Neural cell (in vitro differentiated cells): ENCODE data around the gene CDKN1B.

ENCODE experiments used
- MXI1 ChIP-seq: fragments of 450-650 bp; conservative IDR thresholded peaks from 2 replicates; pipeline ENCODE4 v1.6.1; 2014; ENCODE audit warnings: antibody characterized with exemption, mild to moderate bottlenecking; ENCODE audit not compliant: poor library complexity, severe bottlenecking
- SMC3 ChIP-seq: fragments of 450-650 bp; conservative IDR thresholded peaks from 2 replicates; pipeline ENCODE4 v1.6.1; 2014; ENCODE audit warnings: antibody characterized with exemption, mild to moderate bottlenecking, moderate library complexity; ENCODE audit not compliant: poor library complexity
- TF ChIP-seq, protein P1 (sequence below): fragments of 450-650 bp; IDR thresholded peaks from 2 replicates; pipeline ENCODE4 v1.5.1; 2014; ENCODE audit warnings: antibody characterized with exemption, mild to moderate bottlenecking, moderate library complexity; ENCODE audit not compliant: poor library complexity, severe bottlenecking

- TF ChIP-seq SMC3 (no peak), MXI1 (no peak)
- TF ChIP-seq, protein P1, sequence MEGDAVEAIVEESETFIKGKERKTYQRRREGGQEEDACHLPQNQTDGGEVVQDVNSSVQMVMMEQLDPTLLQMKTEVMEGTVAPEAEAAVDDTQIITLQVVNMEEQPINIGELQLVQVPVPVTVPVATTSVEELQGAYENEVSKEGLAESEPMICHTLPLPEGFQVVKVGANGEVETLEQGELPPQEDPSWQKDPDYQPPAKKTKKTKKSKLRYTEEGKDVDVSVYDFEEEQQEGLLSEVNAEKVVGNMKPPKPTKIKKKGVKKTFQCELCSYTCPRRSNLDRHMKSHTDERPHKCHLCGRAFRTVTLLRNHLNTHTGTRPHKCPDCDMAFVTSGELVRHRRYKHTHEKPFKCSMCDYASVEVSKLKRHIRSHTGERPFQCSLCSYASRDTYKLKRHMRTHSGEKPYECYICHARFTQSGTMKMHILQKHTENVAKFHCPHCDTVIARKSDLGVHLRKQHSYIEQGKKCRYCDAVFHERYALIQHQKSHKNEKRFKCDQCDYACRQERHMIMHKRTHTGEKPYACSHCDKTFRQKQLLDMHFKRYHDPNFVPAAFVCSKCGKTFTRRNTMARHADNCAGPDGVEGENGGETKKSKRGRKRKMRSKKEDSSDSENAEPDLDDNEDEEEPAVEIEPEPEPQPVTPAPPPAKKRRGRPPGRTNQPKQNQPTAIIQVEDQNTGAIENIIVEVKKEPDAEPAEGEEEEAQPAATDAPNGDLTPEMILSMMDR, result no peak
Observed at GRCh38 chr12:12764824-12765223, 47.7 kb downstream of the CDKN1B start.
